Neural crest cell (in vitro differentiated cells): ENCODE measurements around the gene CNOT6. TPM values are rescaled to one million over a fixed set of nuclear protein-coding genes. Genes with fewer than 3 reads are reported as not detected.
"Not testable (repeated sequence)": the region's sequence is repeated elsewhere in the genome, so short reads cannot be mapped to it uniquely, and the experiment has no call there.

Experiments
- DNase-seq: peaks from one replicate; pipeline ENCODE4 v3.0.0; 2021; ENCODE audit warnings: low read depth, mixed read lengths, low spot score
- H3K27ac Mint-ChIP-seq: one replicate; pipeline ENCODE4 v1.8.0; 2021; ENCODE audit warnings: mild to moderate bottlenecking, mixed read lengths; ENCODE audit not compliant: unreplicated experiment
- H3K27me3 Mint-ChIP-seq: 2 replicates; pipeline ENCODE4 v1.8.0; 2021; ENCODE audit warnings: low read depth, mild to moderate bottlenecking, mixed read lengths
- H3K36me3 Mint-ChIP-seq: 2 replicates; pipeline ENCODE4 v1.8.0; 2021; ENCODE audit warnings: low read depth, mild to moderate bottlenecking, mixed read lengths
- H3K4me1 Mint-ChIP-seq: 2 replicates; pipeline ENCODE4 v1.8.0; 2021; ENCODE audit warnings: mixed read lengths
- H3K4me3 Mint-ChIP-seq: one replicate; pipeline ENCODE4 v1.8.0; 2021; ENCODE audit warnings: mild to moderate bottlenecking, mixed read lengths
- H3K9me3 Mint-ChIP-seq: 2 replicates; pipeline ENCODE4 v1.8.0; 2021; ENCODE audit warnings: mixed read lengths
- CTCF ChIP-seq: fragments of 200-600 bp; sonication (generic); conservative IDR thresholded peaks from 2 replicates; pipeline ENCODE4 v1.5.0; 2021; ENCODE audit warnings: antibody characterized with exemption, mild to moderate bottlenecking
- total RNA-seq: library from RNA; stranded (reverse); gene quantifications from 2 replicates; pipeline ENCODE4 v1.2.1, GENCODE V29; 2021

The CNOT6 gene
- total RNA-seq, 1 donor from 2014 or later, result 75.7 TPM

GRCh38 chr5:180474569-180474968 is 19.6 kb upstream of the CNOT6 start:
- no peak for TF ChIP-seq CTCF
- H3K4me1 Mint-ChIP-seq, result no peaks in the 10 kb centered on the region
- no peaks in the 10 kb centered on the region for H3K36me3 Mint-ChIP-seq
- H3K9me3 Mint-ChIP-seq, result no peaks in the 10 kb centered on the region
- no peak for DNase-seq
- peak overlapping the region; percentile 54 for H3K27ac Mint-ChIP-seq
- H3K4me3 Mint-ChIP-seq, result no peak overlapping the region
- H3K27me3 Mint-ChIP-seq, result peaks cover 13% of the 10 kb centered on the region

- H3K27me3 Mint-ChIP-seq, result peaks cover 11% of the 10 kb centered on the region
- not testable (repeated sequence) for H3K9me3 Mint-ChIP-seq, H3K4me3 Mint-ChIP-seq, DNase-seq, H3K27ac Mint-ChIP-seq, H3K36me3 Mint-ChIP-seq, H3K4me1 Mint-ChIP-seq
These were observed 18.1 kb upstream of the CNOT6 start for GRCh38 chr5:180475969-180476524.

- TF ChIP-seq CTCF, result no peak
- Mint-ChIP-seq H3K4me1 (peaks cover 7% of the 10 kb centered on the region), H3K9me3 (peaks cover 3% of the 10 kb centered on the region), H3K27ac (no peak overlapping the region), H3K4me3 (no peak overlapping the region), H3K36me3 (no peaks in the 10 kb centered on the region), H3K27me3 (no peaks in the 10 kb centered on the region)
- DNase-seq, result no peak
These were observed 9.4 kb upstream of the CNOT6 start for GRCh38 chr5:180484813-180485212.

GRCh38 chr5:180486636-180487149 is 7.5 kb upstream of the CNOT6 start:
- DNase-seq, result no peak

GRCh38 chr5:180487556-180487955 is 6.6 kb upstream of the CNOT6 start:
- Mint-ChIP-seq H3K36me3 (peaks cover 1% of the 10 kb centered on the region), H3K9me3 (peaks cover 3% of the 10 kb centered on the region), H3K27me3 (no peaks in the 10 kb centered on the region), H3K4me1 (peaks cover 19% of the 10 kb centered on the region), H3K4me3 (no peak overlapping the region), H3K27ac (no peak overlapping the region)
- DNase-seq, result no peak
- TF ChIP-seq CTCF, result no peak

More at GRCh38 chr5:180486636-180487149, 7.5 kb upstream of the CNOT6 start:
- peaks cover 3% of the 10 kb centered on the region for H3K9me3 Mint-ChIP-seq
- no peak for TF ChIP-seq CTCF
- no peak overlapping the region for H3K27ac Mint-ChIP-seq
- no peaks in the 10 kb centered on the region for H3K36me3 Mint-ChIP-seq
- peaks cover 16% of the 10 kb centered on the region for H3K4me1 Mint-ChIP-seq
- H3K27me3 Mint-ChIP-seq, result no peaks in the 10 kb centered on the region
- no peak overlapping the region for H3K4me3 Mint-ChIP-seq

GRCh38 chr5:180491496-180491895 is 2.7 kb upstream of the CNOT6 start:
- TF ChIP-seq CTCF, result no peak
- H3K4me1 Mint-ChIP-seq, result peaks cover 39% of the 10 kb centered on the region
- no peak overlapping the region for H3K27ac Mint-ChIP-seq
- no peaks in the 10 kb centered on the region for H3K27me3 Mint-ChIP-seq
- H3K4me3 Mint-ChIP-seq, result peak overlapping the region; percentile 79
- peaks cover 10% of the 10 kb centered on the region for H3K36me3 Mint-ChIP-seq
- peaks cover 3% of the 10 kb centered on the region for H3K9me3 Mint-ChIP-seq
- DNase-seq, result no peak
